NCI-H345 treated with DMSO at 0.1 percent for 48 hours (cell line): ENCODE measurements around the gene ZNF654.

Experiments
- DNase-seq: peaks from one replicate; lab custom pipeline; 2025; ENCODE audit not compliant: unreplicated experiment; lab: John Stamatoyannopoulos, UW

Gene ZNF654

DNA sequence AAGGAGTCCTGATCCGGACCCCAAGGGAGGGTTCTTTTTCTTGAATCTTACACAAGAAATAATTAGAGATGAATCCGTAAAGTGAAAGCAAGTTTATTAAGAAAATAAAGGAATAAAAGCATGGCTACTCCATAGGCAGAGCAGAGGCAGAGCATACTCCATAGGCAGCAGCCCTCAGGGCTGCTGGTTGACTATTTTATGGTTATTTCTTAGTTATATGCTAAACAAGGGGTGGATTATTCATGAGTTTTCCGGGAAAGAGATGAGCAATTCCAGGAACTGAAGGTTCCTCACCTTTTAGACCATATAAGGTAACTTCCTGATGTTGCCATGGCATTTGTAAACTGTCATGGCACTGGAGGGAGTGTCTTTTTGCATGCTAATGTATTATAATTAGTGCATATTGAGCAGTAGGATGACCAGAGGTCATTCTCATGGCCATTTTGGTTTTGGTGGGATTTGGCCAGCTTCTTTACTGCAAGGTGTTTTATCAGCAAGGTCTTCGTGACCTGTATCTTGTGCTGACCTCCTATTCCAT, 132.9 kb downstream of the ZNF654 start:
- no peak for DNase-seq

DNA sequence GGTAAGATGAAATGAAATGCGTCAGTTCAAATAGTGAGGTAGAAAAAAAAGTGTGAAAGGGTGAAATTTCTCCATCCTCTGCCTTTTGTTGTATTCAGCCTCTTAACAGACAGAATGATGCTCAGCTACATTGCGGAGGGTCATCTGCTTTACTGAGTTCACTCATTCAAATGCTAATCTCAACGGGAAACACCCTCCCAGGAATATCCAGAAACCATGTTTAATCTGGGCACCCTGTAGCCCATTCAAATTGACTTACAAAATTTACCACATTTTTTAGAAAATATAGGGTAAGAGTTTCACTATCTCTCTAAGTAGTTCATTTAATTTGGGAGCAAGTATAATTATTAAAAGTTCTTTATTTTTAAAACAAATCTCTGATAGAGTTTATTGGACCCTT, 133.6 kb downstream of the ZNF654 start:
- no peak for DNase-seq
